ENCODE results near the gene TPRG1L.

DNA sequence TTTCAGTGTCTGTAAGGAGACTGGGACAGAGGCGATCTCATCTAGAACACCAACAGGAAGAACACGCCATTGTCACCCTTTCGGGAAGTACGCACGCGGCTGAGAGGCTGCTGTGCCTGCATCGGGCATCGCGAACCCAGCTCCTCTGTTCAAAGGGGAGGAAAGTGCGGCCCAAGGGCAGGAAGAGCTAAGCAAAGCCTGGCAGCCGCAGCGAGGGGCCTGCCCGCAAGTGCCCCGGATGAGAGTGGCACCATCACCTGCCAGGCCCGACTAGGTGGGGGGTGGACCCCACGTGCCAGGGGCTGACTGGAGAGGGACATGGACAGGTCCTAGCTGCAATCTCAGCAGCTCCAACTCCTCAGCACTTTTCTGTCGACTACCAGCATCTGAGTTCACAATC lies 7.5 kb downstream of the TPRG1L start:
- no peak for TF ChIP-seq EZH2phosphoT487 (IDR thresholded peaks at IDR 0.05; ENCODE audit: unreplicated experiment)
- TF ChIP-seq, protein P1, sequence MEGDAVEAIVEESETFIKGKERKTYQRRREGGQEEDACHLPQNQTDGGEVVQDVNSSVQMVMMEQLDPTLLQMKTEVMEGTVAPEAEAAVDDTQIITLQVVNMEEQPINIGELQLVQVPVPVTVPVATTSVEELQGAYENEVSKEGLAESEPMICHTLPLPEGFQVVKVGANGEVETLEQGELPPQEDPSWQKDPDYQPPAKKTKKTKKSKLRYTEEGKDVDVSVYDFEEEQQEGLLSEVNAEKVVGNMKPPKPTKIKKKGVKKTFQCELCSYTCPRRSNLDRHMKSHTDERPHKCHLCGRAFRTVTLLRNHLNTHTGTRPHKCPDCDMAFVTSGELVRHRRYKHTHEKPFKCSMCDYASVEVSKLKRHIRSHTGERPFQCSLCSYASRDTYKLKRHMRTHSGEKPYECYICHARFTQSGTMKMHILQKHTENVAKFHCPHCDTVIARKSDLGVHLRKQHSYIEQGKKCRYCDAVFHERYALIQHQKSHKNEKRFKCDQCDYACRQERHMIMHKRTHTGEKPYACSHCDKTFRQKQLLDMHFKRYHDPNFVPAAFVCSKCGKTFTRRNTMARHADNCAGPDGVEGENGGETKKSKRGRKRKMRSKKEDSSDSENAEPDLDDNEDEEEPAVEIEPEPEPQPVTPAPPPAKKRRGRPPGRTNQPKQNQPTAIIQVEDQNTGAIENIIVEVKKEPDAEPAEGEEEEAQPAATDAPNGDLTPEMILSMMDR (conservative IDR thresholded peaks at IDR 0.05; ENCODE audit: low read depth in 2 of 2), result no peak
- TF ChIP-seq, protein P2, sequence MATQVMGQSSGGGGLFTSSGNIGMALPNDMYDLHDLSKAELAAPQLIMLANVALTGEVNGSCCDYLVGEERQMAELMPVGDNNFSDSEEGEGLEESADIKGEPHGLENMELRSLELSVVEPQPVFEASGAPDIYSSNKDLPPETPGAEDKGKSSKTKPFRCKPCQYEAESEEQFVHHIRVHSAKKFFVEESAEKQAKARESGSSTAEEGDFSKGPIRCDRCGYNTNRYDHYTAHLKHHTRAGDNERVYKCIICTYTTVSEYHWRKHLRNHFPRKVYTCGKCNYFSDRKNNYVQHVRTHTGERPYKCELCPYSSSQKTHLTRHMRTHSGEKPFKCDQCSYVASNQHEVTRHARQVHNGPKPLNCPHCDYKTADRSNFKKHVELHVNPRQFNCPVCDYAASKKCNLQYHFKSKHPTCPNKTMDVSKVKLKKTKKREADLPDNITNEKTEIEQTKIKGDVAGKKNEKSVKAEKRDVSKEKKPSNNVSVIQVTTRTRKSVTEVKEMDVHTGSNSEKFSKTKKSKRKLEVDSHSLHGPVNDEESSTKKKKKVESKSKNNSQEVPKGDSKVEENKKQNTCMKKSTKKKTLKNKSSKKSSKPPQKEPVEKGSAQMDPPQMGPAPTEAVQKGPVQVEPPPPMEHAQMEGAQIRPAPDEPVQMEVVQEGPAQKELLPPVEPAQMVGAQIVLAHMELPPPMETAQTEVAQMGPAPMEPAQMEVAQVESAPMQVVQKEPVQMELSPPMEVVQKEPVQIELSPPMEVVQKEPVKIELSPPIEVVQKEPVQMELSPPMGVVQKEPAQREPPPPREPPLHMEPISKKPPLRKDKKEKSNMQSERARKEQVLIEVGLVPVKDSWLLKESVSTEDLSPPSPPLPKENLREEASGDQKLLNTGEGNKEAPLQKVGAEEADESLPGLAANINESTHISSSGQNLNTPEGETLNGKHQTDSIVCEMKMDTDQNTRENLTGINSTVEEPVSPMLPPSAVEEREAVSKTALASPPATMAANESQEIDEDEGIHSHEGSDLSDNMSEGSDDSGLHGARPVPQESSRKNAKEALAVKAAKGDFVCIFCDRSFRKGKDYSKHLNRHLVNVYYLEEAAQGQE (IDR thresholded peaks at IDR 0.05; ENCODE audit: unreplicated experiment), result no peak
- TF ChIP-seq EZH2 (IDR thresholded peaks at IDR 0.05; ENCODE audit: low read depth, unreplicated experiment), result no peak
